GM23338 (cell line): ENCODE measurements around the gene NTN4. TPM values are rescaled to one million over a fixed set of nuclear protein-coding genes. Genes with fewer than 3 reads are reported as not detected.

Source experiments
- ATAC-seq: fragments of 200-7000 bp; cut with Tn5 transposase; 3 replicates; pipeline ENCODE4 v1.9.1; 2020
- DNase-seq: peaks from one replicate; pipeline ENCODE4 v3.0.0-alpha.2; 2015; ENCODE audit warnings: low spot score
- H2AFZ ChIP-seq: fragments of 200-600 bp; sonication (generic); 2 replicates; pipeline ENCODE4 v1.8.0; 2016; ENCODE audit warnings: antibody characterized with exemption, mild to moderate bottlenecking, moderate library complexity
- H3F3A ChIP-seq: fragments of 200-600 bp; sonication (generic); replicated peaks from 2 replicates; pipeline ENCODE4 v1.8.0; 2017; ENCODE audit warnings: antibody characterized with exemption, mixed run types, low read depth
- H3K27ac ChIP-seq: fragments of 200-600 bp; sonication (generic); 2 replicates; pipeline ENCODE4 v1.6.1; 2016; ENCODE audit warnings: low read depth
- H3K27me3 ChIP-seq: fragments of 200-600 bp; sonication (generic); 2 replicates; pipeline ENCODE4 v1.8.0; 2016; ENCODE audit warnings: mild to moderate bottlenecking, mixed run types, moderate library complexity; ENCODE audit not compliant: insufficient read depth
- H3K36me3 ChIP-seq: fragments of 200-600 bp; sonication (generic); 2 replicates; pipeline ENCODE4 v1.8.0; 2016; ENCODE audit warnings: mild to moderate bottlenecking; ENCODE audit not compliant: insufficient read depth
- H3K4me1 ChIP-seq: fragments of 200-600 bp; sonication (generic); 2 replicates; pipeline ENCODE4 v1.8.0; 2016; ENCODE audit warnings: mild to moderate bottlenecking, moderate library complexity; ENCODE audit not compliant: insufficient read depth
- H3K4me2 ChIP-seq: fragments of 200-600 bp; sonication (generic); 2 replicates; pipeline ENCODE4 v1.7.1; 2017; ENCODE audit warnings: mixed run types
- H3K4me3 ChIP-seq: fragments of 200-600 bp; sonication (generic); 2 replicates; pipeline ENCODE4 v1.6.1; 2016; ENCODE audit warnings: mixed run types
- H3K79me2 ChIP-seq: fragments of 200-600 bp; sonication (generic); replicated peaks from 2 replicates; pipeline ENCODE4 v1.8.0; 2017; ENCODE audit warnings: mild to moderate bottlenecking; ENCODE audit not compliant: insufficient read depth
- H3K9me2 ChIP-seq: fragments of 200-600 bp; sonication (generic); 2 replicates; pipeline ENCODE4 v1.8.0; 2017; ENCODE audit not compliant: insufficient read depth
- H4K20me1 ChIP-seq: fragments of 200-600 bp; sonication (generic); replicated peaks from 2 replicates; pipeline ENCODE4 v1.8.0; 2017; ENCODE audit warnings: mild to moderate bottlenecking; ENCODE audit not compliant: insufficient read depth
- H3K27ac Mint-ChIP-seq: 2 replicates; pipeline ENCODE4 v1.8.0; 2020; ENCODE audit warnings: inconsistent platforms, mild to moderate bottlenecking, moderate library complexity, mixed read lengths
- H3K27me3 Mint-ChIP-seq: 3 replicates; pipeline ENCODE4 v1.8.0; 2022; ENCODE audit warnings: low read depth, mild to moderate bottlenecking, moderate library complexity, mixed read lengths, inconsistent platforms; ENCODE audit not compliant: insufficient read depth, poor library complexity
- H3K36me3 Mint-ChIP-seq: 3 replicates; pipeline ENCODE4 v1.8.0; 2021; ENCODE audit warnings: low read depth, mild to moderate bottlenecking, inconsistent platforms, moderate library complexity, mixed read lengths
- H3K4me1 Mint-ChIP-seq: 3 replicates; pipeline ENCODE4 v1.8.0; 2020; ENCODE audit warnings: mild to moderate bottlenecking, inconsistent platforms, mixed read lengths
- H3K4me3 Mint-ChIP-seq: 3 replicates; pipeline ENCODE4 v1.8.0; 2021; ENCODE audit warnings: moderate library complexity, mild to moderate bottlenecking, inconsistent platforms, mixed read lengths
- H3K9me3 Mint-ChIP-seq: 3 replicates; pipeline ENCODE4 v1.8.0; 2020; ENCODE audit warnings: moderate library complexity, mild to moderate bottlenecking, inconsistent platforms, mixed read lengths
- EZH2 ChIP-seq: fragments of 200-600 bp; sonication (generic); IDR thresholded peaks from one replicate; pipeline ENCODE4 v1.8.0; 2017; ENCODE audit warnings: antibody characterized with exemption, mild to moderate bottlenecking, low read depth; ENCODE audit not compliant: unreplicated experiment
- NANOG ChIP-seq: IDR thresholded peaks from 2 replicates; pipeline ENCODE4 v1.6.1; 2016; ENCODE audit warnings: antibody characterized with exemption, borderline replicate concordance
- REST ChIP-seq: IDR thresholded peaks from one replicate; pipeline ENCODE4 v1.6.1; 2018; ENCODE audit warnings: antibody characterized with exemption; ENCODE audit not compliant: unreplicated experiment
- ZNF331 ChIP-seq: fragments of 250-450 bp; sonication (Bioruptor Pico); IDR thresholded peaks from 2 replicates; pipeline ENCODE4 v1.5.0; 2020; ENCODE audit warnings: low read depth, mild to moderate bottlenecking, moderate library complexity
- polyA plus RNA-seq: library from polyadenylated mRNA; unstranded; fragments of >200 nt; fragmentation: Nextera tagmentation; extraction: Ambion mirVana; gene quantifications from 2 replicates; pipeline ENCODE4 v1.2.1, GENCODE V29; 2016
- total RNA-seq: library from RNA; depleted of rRNA; stranded (reverse); fragments of >200 nt; shearing (Covaris generic); gene quantifications from 2 replicates; pipeline ENCODE4 v1.2.3, GENCODE V29; 2014
- TF ChIP-seq, protein P1 (sequence below), 2 experiments: fragments of 200-600 bp in 1 of 2; sonication (generic) in 1 of 2; conservative IDR thresholded peaks; 2 replicates each; pipeline versions ENCODE4 v1.5.1 to v1.6.1; 2016 to 2017; ENCODE audit warnings: antibody characterized with exemption in 2 of 2, low read depth in 2 of 2, mild to moderate bottlenecking in 2 of 2, moderate library complexity in 1 of 2
- TF ChIP-seq, protein P2 (sequence below): fragments of 250-450 bp; sonication (Bioruptor Pico); IDR thresholded peaks from 2 replicates; pipeline ENCODE4 v1.5.0; 2020; ENCODE audit warnings: mild to moderate bottlenecking, moderate library complexity

The NTN4 gene
- total and polyA plus RNA-seq, 2 experiments from 2014 or later = 1.5 to 3.8 TPM

GRCh38 chr12:95760371-95760770 lies 30.2 kb downstream of the NTN4 start:
- Mint-ChIP-seq H3K27ac (no peak overlapping the region), H3K4me3 (no peak overlapping the region), H3K9me3 (no peaks in the 10 kb centered on the region), H3K36me3 (no peaks in the 10 kb centered on the region), H3K27me3 (no peaks in the 10 kb centered on the region), H3K4me1 (peaks cover 11% of the 10 kb centered on the region)
- Histone ChIP-seq H3K4me3 (no peak overlapping the region), H3K9me2 (no peaks in the 10 kb centered on the region), H3K27me3 (no peaks in the 10 kb centered on the region), H3K36me3 (no peaks in the 10 kb centered on the region), H3F3A (no peaks in the 10 kb centered on the region), H3K79me2 (no peaks in the 10 kb centered on the region), H3K4me2 (no peak overlapping the region), H4K20me1 (no peaks in the 10 kb centered on the region), H3K27ac (no peak overlapping the region), H3K4me1 (peaks cover 16% of the 10 kb centered on the region), H2AFZ (no peak overlapping the region)
- DNase-seq (no peak), ATAC-seq (no peak)
- TF ChIP-seq, protein P1, sequence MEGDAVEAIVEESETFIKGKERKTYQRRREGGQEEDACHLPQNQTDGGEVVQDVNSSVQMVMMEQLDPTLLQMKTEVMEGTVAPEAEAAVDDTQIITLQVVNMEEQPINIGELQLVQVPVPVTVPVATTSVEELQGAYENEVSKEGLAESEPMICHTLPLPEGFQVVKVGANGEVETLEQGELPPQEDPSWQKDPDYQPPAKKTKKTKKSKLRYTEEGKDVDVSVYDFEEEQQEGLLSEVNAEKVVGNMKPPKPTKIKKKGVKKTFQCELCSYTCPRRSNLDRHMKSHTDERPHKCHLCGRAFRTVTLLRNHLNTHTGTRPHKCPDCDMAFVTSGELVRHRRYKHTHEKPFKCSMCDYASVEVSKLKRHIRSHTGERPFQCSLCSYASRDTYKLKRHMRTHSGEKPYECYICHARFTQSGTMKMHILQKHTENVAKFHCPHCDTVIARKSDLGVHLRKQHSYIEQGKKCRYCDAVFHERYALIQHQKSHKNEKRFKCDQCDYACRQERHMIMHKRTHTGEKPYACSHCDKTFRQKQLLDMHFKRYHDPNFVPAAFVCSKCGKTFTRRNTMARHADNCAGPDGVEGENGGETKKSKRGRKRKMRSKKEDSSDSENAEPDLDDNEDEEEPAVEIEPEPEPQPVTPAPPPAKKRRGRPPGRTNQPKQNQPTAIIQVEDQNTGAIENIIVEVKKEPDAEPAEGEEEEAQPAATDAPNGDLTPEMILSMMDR (conservative IDR thresholded peaks at IDR 0.05; ENCODE audit: low read depth in 2 of 2) = no peak
- TF ChIP-seq EZH2 = no peak
- TF ChIP-seq, protein P2, sequence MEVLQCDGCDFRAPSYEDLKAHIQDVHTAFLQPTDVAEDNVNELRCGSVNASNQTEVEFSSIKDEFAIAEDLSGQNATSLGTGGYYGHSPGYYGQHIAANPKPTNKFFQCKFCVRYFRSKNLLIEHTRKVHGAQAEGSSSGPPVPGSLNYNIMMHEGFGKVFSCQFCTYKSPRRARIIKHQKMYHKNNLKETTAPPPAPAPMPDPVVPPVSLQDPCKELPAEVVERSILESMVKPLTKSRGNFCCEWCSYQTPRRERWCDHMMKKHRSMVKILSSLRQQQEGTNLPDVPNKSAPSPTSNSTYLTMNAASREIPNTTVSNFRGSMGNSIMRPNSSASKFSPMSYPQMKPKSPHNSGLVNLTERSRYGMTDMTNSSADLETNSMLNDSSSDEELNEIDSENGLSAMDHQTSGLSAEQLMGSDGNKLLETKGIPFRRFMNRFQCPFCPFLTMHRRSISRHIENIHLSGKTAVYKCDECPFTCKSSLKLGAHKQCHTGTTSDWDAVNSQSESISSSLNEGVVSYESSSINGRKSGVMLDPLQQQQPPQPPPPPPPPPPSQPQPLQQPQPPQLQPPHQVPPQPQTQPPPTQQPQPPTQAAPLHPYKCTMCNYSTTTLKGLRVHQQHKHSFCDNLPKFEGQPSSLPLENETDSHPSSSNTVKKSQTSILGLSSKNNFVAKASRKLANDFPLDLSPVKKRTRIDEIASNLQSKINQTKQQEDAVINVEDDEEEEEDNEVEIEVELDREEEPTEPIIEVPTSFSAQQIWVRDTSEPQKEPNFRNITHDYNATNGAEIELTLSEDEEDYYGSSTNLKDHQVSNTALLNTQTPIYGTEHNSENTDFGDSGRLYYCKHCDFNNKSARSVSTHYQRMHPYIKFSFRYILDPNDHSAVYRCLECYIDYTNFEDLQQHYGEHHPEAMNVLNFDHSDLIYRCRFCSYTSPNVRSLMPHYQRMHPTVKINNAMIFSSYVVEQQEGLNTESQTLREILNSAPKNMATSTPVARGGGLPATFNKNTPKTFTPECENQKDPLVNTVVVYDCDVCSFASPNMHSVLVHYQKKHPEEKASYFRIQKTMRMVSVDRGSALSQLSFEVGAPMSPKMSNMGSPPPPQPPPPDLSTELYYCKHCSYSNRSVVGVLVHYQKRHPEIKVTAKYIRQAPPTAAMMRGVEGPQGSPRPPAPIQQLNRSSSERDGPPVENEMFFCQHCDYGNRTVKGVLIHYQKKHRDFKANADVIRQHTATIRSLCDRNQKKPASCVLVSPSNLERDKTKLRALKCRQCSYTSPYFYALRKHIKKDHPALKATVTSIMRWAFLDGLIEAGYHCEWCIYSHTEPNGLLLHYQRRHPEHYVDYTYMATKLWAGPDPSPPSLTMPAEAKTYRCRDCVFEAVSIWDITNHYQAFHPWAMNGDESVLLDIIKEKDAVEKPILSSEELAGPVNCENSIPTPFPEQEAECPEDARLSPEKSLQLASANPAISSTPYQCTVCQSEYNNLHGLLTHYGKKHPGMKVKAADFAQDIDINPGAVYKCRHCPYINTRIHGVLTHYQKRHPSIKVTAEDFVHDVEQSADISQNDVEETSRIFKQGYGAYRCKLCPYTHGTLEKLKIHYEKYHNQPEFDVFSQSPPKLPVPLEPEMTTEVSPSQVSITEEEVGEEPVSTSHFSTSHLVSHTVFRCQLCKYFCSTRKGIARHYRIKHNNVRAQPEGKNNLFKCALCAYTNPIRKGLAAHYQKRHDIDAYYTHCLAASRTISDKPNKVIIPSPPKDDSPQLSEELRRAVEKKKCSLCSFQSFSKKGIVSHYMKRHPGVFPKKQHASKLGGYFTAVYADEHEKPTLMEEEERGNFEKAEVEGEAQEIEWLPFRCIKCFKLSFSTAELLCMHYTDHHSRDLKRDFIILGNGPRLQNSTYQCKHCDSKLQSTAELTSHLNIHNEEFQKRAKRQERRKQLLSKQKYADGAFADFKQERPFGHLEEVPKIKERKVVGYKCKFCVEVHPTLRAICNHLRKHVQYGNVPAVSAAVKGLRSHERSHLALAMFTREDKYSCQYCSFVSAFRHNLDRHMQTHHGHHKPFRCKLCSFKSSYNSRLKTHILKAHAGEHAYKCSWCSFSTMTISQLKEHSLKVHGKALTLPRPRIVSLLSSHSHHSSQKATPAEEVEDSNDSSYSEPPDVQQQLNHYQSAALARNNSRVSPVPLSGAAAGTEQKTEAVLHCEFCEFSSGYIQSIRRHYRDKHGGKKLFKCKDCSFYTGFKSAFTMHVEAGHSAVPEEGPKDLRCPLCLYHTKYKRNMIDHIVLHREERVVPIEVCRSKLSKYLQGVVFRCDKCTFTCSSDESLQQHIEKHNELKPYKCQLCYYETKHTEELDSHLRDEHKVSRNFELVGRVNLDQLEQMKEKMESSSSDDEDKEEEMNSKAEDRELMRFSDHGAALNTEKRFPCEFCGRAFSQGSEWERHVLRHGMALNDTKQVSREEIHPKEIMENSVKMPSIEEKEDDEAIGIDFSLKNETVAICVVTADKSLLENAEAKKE (CRISPR knock-in tag) = no peak
- no peak for TF ChIP-seq REST
- TF ChIP-seq ZNF331 (CRISPR knock-in tag) = no peak
- no peak for TF ChIP-seq NANOG
